Activated naive CD8-positive, alpha-beta T cell (primary cell): Measurements from ENCODE around the gene SPDYE9.
"Not testable (repeated sequence)": the region's sequence is repeated elsewhere in the genome, so short reads cannot be mapped to it uniquely, and the experiment has no call there.

ENCODE experiments used
- H3K27ac Mint-ChIP-seq: one replicate; pipeline ENCODE4 v1.8.0; 2021; ENCODE audit warnings: mixed read lengths
- H3K27me3 Mint-ChIP-seq: one replicate; pipeline ENCODE4 v1.8.0; 2021; ENCODE audit warnings: mixed read lengths
- H3K36me3 Mint-ChIP-seq: one replicate; pipeline ENCODE4 v1.8.0; 2021; ENCODE audit warnings: mixed read lengths
- H3K4me1 Mint-ChIP-seq: one replicate; pipeline ENCODE4 v1.8.0; 2021; ENCODE audit warnings: low read depth, mixed read lengths
- H3K4me3 Mint-ChIP-seq: one replicate; pipeline ENCODE4 v1.8.0; 2021; ENCODE audit warnings: mild to moderate bottlenecking, mixed read lengths
- H3K9me3 Mint-ChIP-seq: one replicate; pipeline ENCODE4 v1.8.0; 2021; ENCODE audit warnings: low read depth, mixed read lengths

The SPDYE9 gene, protein sequence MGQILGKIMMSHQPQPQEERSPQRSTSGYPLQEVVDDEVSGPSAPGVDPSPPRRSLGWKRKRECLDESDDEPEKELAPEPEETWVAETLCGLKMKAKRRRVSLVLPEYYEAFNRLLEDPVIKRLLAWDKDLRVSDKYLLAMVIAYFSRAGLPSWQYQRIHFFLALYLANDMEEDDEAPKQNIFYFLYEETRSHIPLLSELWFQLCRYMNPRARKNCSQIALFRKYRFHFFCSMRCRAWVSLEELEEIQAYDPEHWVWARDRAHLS

DNA sequence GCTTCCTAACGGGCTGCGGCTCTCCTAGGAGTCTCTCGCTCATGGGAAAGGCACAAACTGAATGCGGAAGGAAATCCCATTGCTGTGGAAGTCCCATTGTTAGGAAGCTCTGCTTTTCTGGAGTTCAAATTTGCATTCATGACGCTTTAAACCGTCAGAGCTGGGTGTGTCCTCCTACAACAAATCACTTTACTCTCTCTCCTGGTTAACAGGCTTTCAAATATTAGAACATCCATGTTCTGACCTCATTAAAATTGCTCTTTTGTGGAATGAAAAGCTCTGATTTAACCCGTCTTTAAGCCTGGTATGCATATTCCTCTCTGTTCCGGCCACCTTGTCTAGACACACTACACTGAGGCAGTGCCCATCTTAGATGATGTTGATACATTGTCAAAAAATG, at the start of gene SPDYE9:
TSS of gene SPDYE9 (minus strand) at position 101 of the 400 bp plus-strand sequence. CDS start 1,800 bp downstream, outside the sequence.
- H3K4me1 Mint-ChIP-seq, H3K27me3 Mint-ChIP-seq: not testable (repeated sequence)

DNA sequence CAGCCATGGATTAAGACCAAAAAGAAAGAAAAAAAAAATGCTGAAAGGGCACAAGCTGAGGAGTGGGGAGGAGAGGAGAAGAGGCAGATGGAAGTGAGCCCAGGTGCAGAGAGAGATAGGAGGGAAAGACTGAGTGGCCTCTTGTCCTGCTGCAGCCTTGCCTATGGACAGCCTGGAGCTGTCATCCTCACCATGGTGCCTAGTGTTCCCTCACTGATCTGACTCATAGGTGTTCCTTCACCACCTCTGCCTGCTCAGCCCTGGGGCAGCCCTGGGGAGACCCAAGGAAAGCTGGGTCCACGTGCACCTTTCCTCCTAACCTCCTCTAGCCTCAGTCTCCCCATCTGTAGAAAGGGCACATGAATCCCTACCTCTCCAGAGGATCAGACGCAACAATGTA, 49.0 kb upstream of the SPDYE9 start:
- not testable (repeated sequence) for H3K4me3 Mint-ChIP-seq

More for the DNA sequence above, at the start of gene SPDYE9:
- not testable (repeated sequence) for H3K4me3 Mint-ChIP-seq, H3K36me3 Mint-ChIP-seq, H3K27ac Mint-ChIP-seq, H3K9me3 Mint-ChIP-seq

DNA sequence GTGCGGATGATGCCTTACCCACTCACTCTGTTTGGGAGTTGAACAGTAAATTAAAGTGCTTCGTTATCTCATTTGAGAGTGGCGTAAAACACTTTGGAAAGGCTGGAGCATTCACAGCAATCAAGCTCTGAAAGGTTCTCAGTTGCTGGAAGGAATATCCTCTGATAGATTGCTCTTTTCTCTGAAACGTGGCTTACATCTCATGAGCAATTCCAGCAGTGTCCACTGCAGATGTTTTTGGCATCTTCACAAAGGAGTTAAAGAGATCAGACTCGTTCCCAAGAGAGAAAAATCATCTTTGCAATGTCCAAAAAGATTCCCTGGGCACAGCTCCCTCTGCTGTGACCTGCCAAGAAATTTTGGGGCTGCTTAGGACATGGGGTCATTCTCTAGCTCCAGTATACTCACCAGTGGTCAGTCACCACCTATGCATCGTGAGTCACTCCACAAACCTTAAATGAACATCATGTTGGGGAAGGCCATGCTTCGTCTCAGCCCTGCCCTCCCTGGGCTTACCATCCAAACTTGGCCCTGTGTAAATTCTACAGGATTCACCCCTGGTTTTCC, 46.9 kb upstream of the SPDYE9 start:
- H3K36me3 Mint-ChIP-seq, H3K27me3 Mint-ChIP-seq, H3K4me1 Mint-ChIP-seq, H3K27ac Mint-ChIP-seq, H3K9me3 Mint-ChIP-seq, H3K4me3 Mint-ChIP-seq: not testable (repeated sequence)

More for the DNA sequence above, 49.0 kb upstream of the SPDYE9 start:
- H3K36me3 Mint-ChIP-seq, H3K9me3 Mint-ChIP-seq, H3K27me3 Mint-ChIP-seq, H3K27ac Mint-ChIP-seq, H3K4me1 Mint-ChIP-seq: not testable (repeated sequence)

- H3K9me3 Mint-ChIP-seq, H3K36me3 Mint-ChIP-seq, H3K27ac Mint-ChIP-seq, H3K4me1 Mint-ChIP-seq, H3K4me3 Mint-ChIP-seq, H3K27me3 Mint-ChIP-seq: not testable (repeated sequence)
Measured at GRCh38 chr7:73130612-73131011, 44.8 kb upstream of the SPDYE9 start.

DNA sequence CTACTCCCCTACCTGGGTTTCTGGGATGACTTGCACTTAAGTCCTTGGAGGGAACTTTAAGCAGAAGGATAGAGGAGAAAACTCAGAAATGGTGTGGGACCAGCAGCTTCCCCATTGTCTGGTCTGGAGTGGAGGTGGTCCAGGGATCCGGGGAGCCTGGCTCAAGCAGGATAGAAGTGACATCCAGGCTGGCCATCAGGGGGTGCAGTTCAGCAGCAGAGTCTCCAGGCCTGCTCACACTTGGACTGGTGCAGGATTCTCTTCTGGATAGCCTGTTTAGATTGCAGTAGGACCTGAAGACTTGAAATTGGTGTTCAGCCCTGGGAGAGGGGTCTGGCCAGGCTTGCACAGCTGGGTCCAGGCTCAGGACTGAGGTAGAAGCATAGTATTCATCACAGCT, 38.3 kb upstream of the SPDYE9 start:
- not testable (repeated sequence) for H3K27me3 Mint-ChIP-seq, H3K36me3 Mint-ChIP-seq, H3K9me3 Mint-ChIP-seq, H3K4me3 Mint-ChIP-seq, H3K4me1 Mint-ChIP-seq, H3K27ac Mint-ChIP-seq

GRCh38 chr7:73122778-73123447, 37.1 kb upstream of the SPDYE9 start:
- H3K36me3 Mint-ChIP-seq, H3K4me1 Mint-ChIP-seq, H3K27me3 Mint-ChIP-seq, H3K9me3 Mint-ChIP-seq, H3K27ac Mint-ChIP-seq, H3K4me3 Mint-ChIP-seq: not testable (repeated sequence)

GRCh38 chr7:73118155-73118554, 32.3 kb upstream of the SPDYE9 start:
- not testable (repeated sequence) for H3K4me1 Mint-ChIP-seq

DNA sequence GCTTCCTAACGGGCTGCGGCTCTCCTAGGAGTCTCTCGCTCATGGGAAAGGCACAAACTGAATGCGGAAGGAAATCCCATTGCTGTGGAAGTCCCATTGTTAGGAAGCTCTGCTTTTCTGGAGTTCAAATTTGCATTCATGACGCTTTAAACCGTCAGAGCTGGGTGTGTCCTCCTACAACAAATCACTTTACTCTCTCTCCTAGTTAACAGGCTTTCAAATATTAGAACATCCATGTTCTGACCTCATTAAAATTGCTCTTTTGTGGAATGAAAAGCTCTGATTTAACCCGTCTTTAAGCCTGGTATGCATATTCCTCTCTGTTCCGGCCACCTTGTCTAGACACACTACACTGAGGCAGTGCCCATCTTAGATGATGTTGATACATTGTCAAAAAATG, 28.0 kb downstream of the SPDYE9 start, which contains the start of gene SPDYE11:
TSS of gene SPDYE11 (minus strand) at position 101 of the 400 bp plus-strand sequence. CDS start 1,800 bp downstream, outside the sequence.
- H3K27me3 Mint-ChIP-seq, H3K4me1 Mint-ChIP-seq, H3K27ac Mint-ChIP-seq, H3K4me3 Mint-ChIP-seq, H3K36me3 Mint-ChIP-seq, H3K9me3 Mint-ChIP-seq: not testable (repeated sequence)

More at GRCh38 chr7:73118155-73118554, 32.3 kb upstream of the SPDYE9 start:
- not testable (repeated sequence) for H3K36me3 Mint-ChIP-seq, H3K4me3 Mint-ChIP-seq, H3K27ac Mint-ChIP-seq, H3K27me3 Mint-ChIP-seq, H3K9me3 Mint-ChIP-seq

DNA sequence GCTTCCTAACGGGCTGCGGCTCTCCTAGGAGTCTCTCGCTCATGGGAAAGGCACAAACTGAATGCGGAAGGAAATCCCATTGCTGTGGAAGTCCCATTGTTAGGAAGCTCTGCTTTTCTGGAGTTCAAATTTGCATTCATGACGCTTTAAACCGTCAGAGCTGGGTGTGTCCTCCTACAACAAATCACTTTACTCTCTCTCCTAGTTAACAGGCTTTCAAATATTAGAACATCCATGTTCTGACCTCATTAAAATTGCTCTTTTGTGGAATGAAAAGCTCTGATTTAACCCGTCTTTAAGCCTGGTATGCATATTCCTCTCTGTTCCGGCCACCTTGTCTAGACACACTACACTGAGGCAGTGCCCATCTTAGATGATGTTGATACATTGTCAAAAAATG, 56.2 kb downstream of the SPDYE9 start, which contains the start of gene SPDYE8:
TSS of gene SPDYE8 (minus strand) at position 101 of the 400 bp plus-strand sequence. CDS start 1,800 bp downstream, outside the sequence.
- H3K4me1 Mint-ChIP-seq, H3K27ac Mint-ChIP-seq, H3K36me3 Mint-ChIP-seq, H3K27me3 Mint-ChIP-seq, H3K4me3 Mint-ChIP-seq, H3K9me3 Mint-ChIP-seq: not testable (repeated sequence)
